Measurements from ENCODE around the gene NECAB2.

DNA sequence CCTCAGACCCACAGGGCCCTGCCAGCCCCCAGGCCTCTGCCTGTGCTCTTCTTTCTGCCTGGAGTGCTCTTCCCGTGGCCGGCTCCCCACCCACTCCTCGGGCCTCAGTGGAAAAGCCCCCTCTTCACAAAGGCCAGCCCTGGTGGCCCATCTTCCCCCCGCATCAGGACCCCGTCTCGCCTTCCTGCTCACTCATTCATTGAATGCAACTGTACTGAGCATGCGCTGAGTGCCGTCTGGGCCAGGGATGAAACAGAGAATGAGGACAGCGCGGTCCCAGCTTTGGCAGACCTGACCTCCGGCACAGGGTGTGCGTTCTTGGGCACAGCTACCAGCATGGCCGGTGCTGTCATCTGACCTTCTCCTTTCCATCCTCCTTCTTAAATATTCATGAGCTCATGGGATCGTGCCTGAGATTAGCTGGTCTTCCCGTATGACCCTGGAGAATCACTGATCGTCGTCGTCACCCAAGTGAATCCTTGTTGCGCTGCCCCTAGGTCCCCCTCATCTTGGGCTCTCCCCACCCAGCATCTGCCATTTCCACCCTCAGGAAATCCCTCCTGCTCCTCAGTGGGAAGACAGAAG is 31.4 kb upstream of the NECAB2 start:
- TF ChIP-seq POLR2A (IDR thresholded peaks at IDR 0.05; ENCODE audit: low read length) (no peak), GATA1 (IDR thresholded peaks at IDR 0.05; ENCODE audit: low read depth, low read length) (no peak)

Measured in erythroblast (primary cell).